ENCODE data around the gene PGAM1.
"Not testable (repeated sequence)": the region's sequence is repeated elsewhere in the genome, so short reads cannot be mapped to it uniquely, and the experiment has no call there.

The PGAM1 gene

GRCh38 chr10:97407952-97408248 lies 18.1 kb upstream of the PGAM1 start:
- no peak for DNase-seq (ENCODE audit: low read depth in 2 of 2)

- DNase-seq (ENCODE audit: low read depth in 2 of 2), result no peak
Measured at GRCh38 chr10:97408496-97408992, 17.4 kb upstream of the PGAM1 start.

GRCh38 chr10:97411406-97411805 lies 14.6 kb upstream of the PGAM1 start:
- no peak for DNase-seq (ENCODE audit: low read depth in 2 of 2)

DNA sequence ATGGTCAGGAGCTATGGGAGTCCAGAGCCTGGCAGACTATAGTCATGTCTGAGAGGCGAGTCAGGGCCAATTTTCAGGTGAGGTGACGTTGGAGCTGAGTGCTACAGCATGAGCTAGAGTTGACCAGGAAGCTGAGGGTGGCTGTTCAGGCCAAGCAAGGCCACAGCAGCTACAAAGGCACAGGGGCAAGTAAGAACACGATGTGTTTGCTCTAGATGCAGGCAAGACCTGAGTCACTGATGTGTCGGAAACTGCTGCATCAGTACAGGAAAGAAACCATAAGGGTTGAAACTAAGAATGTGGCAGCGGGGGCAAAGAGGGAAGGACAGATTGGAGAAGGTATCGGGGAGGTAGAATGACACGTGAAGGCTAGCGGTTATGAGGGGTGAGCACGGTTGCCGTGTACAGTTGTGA lies 13.1 kb upstream of the PGAM1 start:
- DNase-seq (ENCODE audit: low read depth in 2 of 2), result no peak

- no peak for DNase-seq (ENCODE audit: low read depth in 2 of 2)
Measured at GRCh38 chr10:97416565-97416964, 9.4 kb upstream of the PGAM1 start.

DNA sequence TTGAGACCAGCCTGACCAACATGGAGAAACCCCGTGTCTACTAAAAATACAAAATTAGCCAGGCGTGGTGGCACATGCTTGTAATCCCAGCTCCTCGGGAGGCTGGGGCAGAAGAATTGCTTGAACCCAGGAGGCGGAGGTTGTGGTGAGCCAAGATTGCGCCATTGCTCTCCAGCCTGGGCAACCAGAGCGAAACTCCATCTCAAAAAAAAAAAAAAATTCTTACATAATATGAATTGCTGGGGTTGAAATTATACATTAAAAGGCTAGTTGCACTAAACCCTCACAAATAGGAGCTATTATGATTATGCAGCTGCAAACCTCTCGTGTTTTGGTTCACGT lies 2.3 kb upstream of the PGAM1 start:
- not testable (repeated sequence) for DNase-seq (ENCODE audit: low read depth in 2 of 2)

DNA sequence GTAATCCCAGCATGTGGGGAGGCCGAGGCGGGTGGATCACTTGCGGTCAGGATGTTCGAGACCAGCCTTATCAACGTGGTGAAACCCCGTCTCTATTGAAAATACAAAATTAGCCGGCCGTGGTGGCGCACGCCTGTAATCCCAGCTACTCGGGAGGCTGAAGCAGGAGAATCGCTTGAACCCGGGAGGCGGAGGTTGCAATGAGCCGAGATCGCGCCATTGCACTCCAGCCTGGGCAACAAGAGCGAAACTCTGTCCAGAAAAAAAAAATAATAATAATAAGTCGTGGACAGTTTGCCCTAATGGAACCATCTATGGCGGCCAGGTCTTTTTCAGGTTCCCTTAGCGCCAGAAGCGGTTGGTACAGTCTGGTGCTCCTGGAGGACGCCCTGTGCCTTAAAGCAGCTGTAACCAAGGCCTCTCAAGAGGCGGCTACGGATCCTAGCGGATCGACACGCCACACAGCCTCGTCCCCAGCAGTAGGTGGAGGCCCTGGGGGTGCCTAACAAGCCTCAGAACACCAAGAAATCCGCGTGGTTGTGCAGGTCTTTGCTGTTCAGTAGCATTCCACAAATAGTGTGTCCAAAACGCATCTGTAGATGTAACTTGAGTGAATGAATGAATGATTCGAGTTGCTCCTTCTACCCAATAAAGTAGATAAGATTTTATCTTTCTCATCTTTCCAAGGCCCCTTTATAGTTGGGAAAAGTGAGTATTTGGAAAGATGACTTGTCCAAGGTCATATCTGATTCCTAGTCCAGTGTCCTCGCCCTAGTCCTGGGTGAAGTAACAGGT lies 982 bp downstream of the PGAM1 start:
- DNase-seq (ENCODE audit: low read depth in 2 of 2), result no peak

- no peak for DNase-seq (ENCODE audit: low read depth in 2 of 2)
Measured at GRCh38 chr10:97427571-97428179, 1.7 kb downstream of the PGAM1 start.

GRCh38 chr10:97428572-97428981 lies 2.6 kb downstream of the PGAM1 start:
- DNase-seq (ENCODE audit: low read depth in 2 of 2), result no peak

DNA sequence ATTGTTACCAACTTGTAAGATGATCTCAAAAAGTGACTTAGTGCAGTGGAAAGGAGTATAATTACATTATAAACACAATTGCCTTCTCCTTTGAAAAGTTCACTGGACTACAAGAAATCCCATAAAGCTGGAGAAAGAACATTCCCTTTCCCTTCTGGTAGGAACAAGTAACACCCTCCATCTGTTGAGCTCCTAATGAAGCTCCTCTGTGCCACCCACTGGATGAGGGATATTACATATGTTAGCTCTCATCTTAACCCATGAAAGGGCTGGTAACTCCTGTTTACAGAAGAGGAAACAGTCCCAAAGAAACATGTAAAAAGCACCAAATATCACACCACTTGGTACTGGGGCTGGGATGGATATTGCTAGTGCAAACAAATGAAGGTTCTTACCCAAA lies 8.1 kb downstream of the PGAM1 start:
- no peak for DNase-seq (ENCODE audit: low read depth in 2 of 2)

GRCh38 chr10:97434557-97434956 lies 8.6 kb downstream of the PGAM1 start:
- no peak for DNase-seq (ENCODE audit: low read depth in 2 of 2)

DNA sequence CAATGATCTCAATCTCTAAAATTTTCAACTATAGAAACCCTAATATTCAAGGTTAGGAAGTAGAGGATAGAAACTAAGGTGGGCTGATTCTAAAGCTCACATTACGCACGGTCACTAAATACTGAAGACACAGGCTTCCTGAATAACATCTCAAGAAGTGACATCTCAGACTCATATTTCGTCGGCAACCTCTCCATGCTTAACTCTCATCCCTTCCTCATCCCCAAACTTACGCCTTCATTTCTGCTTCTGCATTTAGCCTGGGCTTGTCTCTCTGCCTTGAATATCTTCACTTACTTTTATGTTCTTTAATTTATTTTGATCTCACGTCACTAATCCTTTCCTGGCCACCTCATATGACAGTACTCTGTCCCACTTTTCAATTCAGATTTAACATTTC lies 9.2 kb downstream of the PGAM1 start:
- no peak for DNase-seq (ENCODE audit: low read depth in 2 of 2)

GRCh38 chr10:97442277-97442676 lies 16.3 kb downstream of the PGAM1 start:
- no peak for DNase-seq (ENCODE audit: low read depth in 2 of 2)

- no peak for DNase-seq (ENCODE audit: low read depth in 2 of 2)
Measured at GRCh38 chr10:97444212-97444611, 18.2 kb downstream of the PGAM1 start.

- no peak for DNase-seq (ENCODE audit: low read depth in 2 of 2)
Measured at GRCh38 chr10:97445357-97445721, 19.3 kb downstream of the PGAM1 start.

- DNase-seq (ENCODE audit: low read depth in 2 of 2), result peak; percentile 86 to 89
Measured at GRCh38 chr10:97445722-97446639, 20.0 kb downstream of the PGAM1 start, which contains the start of the genes EXOSC1 and ZDHHC16. EXOSC1 (minus strand) TSS chr10:97446006; CDS start chr10:97445985, 21 bp downstream. ZDHHC16 (plus strand) TSS chr10:97446175; CDS start chr10:97451676, 5,501 bp downstream.

GRCh38 chr10:97450828-97451227 lies 24.8 kb downstream of the PGAM1 start:
- DNase-seq (ENCODE audit: low read depth in 2 of 2), result no peak

- no peak for DNase-seq (ENCODE audit: low read depth in 2 of 2)
Measured at GRCh38 chr10:97451605-97452004, 25.6 kb downstream of the PGAM1 start.

DNA sequence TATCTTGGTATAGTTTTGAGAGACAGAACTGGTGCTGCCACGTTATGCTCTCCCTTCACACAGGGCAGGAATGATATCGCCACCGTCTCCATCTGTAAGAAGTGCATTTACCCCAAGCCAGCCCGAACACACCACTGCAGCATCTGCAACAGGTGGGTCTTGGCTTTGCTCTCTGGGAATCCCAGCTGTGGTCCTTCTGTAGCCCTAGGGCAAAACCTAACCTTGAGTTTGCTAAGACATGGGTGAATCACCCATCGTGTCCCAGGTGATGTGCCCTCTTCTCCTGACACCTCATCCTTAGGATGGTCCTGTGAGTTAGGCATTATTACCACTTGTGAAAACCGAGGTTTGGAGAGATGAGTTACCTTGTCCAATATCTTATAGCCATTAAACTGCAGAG lies 26.4 kb downstream of the PGAM1 start:
- no peak for DNase-seq (ENCODE audit: low read depth in 2 of 2)

DNA sequence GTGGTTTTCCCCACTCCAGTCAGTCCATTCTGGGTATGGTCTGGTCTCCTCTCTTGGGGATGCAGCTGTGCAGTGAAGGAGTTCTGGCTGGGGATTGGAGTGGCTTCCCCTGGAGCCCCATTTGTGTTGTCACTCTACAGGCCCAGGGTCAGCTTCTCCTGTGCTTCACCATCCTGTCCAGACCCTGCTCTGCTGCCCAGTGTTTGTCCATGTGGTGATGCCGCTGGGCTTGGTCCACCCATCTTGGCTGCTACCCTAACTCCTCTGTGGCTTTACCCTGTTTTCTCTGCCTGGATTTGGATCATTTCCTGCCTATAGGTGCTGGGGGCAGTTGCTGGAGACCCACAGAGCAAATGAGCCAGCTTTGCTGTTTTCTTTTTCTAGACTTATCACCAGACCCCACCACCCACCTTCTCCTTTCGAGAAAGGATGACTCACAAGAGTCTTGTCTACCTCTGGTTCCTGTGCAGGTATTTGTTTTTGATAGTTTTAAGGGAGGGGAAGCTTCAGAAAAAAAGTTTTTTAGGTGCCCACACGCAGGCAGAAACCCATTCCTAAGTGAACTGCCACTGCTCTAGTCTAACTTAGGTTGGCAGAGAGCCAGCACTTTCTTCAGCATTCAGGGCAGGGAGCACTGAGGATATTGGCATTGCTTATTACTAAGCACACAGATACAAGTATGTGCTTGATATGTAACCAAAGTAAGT lies 28.5 kb downstream of the PGAM1 start:
- DNase-seq (ENCODE audit: low read depth in 2 of 2), result no peak

DNA sequence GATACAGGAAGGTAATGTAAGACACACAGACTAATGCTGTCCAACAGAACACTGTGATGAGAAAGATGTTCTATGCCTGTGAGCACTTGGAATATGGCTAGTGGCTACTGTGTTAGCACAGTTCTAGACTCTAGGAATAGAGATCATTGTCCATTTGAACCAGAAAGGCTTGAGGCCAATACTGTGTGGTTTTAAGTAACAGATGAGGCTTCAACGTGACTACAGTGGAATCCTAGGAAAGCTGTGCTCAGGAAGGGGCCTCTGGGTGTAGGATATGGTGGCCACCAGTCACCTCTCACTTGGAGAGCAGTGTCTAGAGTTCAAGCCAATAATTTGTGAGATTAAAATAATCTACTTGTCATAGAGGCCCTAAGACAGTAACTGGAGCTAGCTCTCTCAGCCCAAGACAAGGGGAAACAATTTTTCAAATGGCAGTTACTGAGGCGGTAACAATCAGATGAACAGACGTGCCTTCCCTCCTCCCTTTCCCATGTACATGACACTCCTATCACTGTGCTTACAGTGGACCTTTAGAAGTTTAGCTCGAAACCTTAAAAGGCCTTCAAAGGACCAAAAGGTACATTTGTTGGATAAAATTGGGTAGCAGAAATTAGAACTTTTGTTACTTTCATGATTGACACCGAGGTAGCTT lies 30.2 kb downstream of the PGAM1 start:
- no peak for DNase-seq (ENCODE audit: low read depth in 2 of 2)

Measured in stimulated activated CD8-positive, alpha-beta memory T cell treated with anti-CD3 and anti-CD28 coated beads, Interleukin-2, amount 100 ng/mL, for 48 hours (primary cell).